Stimulated activated CD4-positive, alpha-beta T cell treated with anti-CD3 and anti-CD28 coated beads, Interleukin-15, amount 100 ng/mL, for 24 hours (primary cell): Measurements from ENCODE around the gene MRPL23.
A peak's percentile ranks its signal among the peaks of the same experiment; 100 is the strongest.

Source experiments
- DNase-seq: peaks from one replicate; pipeline ENCODE4 v3.0.0-alpha.2; 2020

MRPL23 gene

DNA sequence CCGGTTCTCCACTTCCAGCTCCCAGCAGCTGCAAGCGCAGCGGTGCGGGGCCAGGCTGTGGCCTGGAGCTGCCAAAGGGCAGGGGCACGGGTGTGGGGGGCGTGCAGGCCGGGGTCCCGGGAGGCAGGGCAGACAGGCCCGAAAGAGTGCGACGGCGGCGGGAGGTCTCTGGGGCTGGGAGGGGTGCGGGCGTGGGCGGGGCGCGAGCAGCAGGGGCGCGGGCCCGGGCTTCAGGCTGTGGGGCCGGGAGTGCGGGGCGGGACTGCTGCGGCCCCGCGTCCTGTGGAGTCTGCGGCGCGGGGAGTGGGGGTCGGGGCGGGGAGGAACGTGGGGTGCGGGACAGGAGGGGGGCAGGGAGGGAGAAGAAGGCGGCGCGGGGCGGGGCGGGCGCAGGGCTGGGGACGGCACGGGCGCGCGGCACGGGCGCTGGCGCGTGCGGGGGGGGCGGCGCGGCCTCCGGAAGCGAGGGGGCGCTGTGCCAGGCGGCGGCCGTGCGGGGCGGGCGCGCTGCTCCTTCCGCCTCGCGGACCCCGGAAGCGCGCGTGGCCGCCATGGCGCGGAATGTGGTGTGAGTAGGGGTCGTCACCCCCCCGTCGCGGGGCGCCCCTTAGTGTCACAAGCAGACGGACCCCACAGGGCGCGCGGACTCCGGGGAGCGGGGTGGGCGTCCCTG lies at the start of gene MRPL23:
MRPL23 (plus strand) TSS at position 521 of the 673 bp plus-strand sequence; CDS start at position 552, 31 bp downstream.
- DNase-seq: peak; percentile 47

DNA sequence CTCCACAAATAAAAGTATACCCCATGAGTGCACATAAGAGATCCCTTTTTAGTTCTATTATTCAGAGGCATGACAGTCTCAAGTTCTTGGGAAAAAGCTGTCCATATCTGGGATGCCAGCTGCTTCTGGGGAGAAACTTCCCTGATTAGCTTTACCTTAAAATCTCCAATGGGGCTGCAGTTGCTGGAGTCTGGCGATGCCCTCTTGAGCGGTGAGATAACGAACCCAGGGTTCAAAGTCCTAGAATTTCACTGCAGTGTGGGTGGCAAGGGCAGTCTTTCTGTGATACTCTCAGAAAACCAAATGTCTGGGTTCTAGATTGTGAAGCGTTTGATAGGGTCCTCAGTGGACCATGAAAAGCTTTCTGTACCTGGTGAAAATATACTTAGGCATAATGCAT lies 48.0 kb upstream of the MRPL23 start:
- DNase-seq: no peak

DNA sequence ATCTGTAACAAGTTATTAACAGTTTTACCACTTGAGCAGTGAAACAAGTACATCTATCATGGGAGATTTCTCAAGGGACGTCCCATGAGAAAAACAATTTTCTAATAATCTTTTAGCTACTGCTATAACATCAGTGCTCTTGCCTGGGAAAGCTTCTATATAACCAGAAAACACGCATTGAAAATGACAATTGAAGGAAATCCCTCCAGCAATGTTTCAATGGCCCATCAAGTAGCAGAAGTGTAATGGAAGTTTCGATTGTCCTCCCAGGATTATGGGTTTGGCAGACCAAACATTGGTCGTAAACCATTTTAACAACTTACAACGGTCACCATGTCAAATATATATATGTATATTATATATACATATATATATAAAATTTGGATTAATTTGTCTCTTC lies 47.4 kb upstream of the MRPL23 start:
- no peak for DNase-seq

DNA sequence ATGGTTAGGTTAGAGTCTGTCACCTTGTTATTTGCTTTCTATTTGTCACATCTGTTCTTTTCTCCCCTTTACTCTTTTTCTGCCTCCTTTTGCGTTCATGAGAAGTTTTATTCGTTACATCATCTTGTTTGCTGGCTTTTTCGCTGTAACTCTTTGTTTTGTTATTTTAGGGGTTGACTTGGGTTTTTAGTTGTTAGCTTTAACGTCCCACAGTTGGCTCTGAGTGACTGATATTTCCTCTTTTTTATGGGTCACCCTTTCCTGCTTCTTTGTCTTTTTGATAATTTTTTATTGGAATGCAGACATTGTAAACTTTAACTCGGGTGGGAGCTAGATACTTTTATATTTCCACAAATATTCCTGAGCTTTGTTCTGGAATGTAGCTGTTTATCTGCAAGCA lies 41.0 kb upstream of the MRPL23 start:
- DNase-seq: no peak

DNA sequence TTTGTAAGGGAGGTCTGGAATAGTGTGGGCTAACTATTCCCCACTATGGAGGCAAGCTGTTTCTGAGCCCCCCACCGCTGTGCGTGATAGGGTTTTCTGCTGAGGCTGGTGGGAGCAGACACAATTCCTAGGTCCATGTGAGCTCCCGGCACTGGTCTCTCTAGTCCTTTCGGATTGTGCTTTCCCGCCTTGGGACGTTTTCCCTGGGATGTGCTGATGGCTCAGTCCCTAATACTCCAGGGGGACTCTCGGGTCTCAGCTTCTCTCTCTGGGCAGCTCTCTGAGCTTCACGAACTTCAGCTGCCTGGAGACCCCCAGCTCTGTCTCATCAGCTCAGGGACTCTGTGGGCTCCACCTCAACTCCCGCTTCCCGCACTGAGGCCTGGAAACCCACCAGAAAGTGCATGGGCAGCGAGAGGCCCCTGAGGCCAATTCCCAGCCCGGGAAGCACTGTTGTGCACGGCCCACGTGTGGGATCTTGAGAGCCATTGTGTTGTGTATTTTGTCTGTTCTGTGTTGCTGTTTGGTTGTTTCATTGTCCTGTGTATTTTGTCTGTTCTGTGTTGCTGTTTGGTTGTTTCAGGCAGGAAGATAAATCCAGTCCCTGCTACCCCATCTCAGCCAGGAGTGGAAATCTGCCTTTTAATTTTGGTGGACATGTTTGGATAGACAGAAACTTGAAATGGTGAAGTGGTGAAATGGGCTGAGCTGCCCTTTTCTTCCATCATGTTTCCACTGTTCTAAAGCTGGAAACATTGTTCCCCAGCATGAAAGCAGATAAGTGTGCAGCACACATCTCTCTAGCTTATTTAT lies 40.3 kb upstream of the MRPL23 start:
- no peak for DNase-seq

DNA sequence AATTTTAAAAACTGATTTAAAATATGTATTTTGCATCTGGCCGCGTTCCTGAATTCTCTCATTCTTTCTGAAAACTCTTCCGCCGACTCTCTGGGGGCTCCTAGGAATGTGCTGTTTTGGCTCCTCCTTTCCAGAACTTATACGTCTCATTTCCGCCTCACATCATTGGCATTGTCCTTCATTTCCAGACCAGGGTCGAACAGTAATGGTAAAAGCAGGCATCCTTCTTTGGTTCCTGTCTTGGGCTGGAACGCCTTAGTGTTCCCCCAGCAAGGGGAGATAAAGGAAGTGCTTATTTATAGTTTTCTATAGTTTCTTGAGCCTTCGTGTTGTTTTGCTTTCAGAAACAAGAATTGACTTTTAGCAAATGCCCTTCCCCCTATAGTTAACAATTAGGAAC lies 38.5 kb upstream of the MRPL23 start:
- no peak for DNase-seq

DNA sequence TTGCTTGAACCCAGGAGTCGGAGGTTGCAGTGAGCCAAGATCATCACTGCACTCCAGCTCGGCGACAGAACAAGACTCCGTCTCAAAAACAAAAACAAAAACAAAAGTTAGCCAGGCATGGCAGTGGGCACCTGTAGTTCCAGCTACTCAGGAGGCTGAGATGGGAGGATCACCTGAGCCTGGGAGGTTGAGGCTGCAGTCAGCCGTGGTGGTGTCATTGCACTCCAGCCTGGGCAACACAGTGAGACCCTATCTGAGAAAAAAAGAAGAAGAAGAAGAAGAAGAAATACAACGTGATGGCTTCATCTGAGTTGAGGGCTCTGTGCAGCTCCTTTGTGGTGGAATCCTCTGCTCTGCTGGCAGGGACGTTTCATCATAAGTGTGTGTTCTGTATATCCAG lies 37.6 kb upstream of the MRPL23 start:
- no peak for DNase-seq

DNA sequence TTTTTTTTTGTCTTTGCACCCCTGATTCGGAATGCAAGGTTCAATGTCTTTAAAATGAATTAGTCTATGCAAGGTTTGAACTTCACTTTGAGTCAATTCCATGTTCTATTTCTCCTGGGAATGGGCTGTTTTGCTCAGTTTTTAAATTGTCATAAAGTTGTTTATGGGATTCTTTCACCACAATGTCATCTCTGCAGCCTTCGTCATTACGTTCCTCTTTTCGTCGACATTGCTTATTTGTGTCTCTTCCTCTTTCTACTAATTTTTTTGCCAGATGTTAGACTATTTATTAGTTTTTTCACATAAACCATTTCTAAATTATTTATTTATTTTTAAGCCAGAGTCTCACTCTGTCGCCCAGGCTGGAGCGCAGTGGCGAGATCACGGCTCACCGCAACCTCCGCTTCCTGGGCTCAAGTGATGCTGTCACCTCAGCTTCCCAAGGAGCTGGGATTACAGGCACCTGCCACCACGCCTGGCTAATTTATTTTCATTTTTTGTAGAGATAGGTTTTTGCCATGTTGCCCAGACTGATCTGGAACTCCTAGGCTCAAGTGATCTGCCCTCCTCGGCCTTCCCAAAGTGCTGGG lies 34.7 kb upstream of the MRPL23 start:
- no peak for DNase-seq

DNA sequence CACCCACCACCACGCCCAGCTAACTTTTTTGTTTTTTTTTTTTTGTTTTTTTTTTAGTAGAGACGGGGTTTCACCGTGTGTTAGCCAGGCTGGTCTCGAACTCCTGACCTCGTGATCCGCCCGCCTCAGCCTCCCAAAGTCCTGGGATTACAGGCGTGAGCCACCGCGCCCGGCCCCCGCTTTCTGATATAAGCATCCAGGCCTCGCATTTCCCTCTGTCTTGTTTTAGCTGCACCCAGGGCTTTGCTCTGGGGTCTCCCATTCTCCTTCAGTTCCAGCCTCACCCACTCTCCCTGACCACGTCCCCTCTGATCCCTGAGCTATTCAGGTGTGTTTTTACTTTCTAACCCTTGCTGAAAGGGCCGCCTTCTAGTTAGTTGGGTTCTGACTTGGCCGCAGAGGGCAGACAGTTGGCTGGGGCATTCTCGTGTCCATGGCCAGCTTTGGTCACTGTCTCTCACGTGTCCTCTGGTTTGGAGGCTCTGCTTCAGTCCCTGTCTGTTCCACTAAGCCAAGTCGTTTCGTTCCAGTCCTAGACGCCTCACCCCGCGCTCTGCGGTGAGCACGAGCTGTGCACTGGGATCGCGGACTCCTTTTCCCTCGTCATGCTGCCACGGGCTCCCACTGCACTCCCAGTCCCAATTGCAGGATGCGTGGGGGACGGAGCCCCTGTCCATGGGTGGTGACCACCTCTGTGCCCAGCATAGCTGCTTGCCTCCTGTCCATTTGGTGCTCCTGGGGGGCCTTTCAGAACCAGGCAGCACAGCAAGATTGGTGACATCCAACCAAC lies 33.7 kb upstream of the MRPL23 start:
- no peak for DNase-seq

DNA sequence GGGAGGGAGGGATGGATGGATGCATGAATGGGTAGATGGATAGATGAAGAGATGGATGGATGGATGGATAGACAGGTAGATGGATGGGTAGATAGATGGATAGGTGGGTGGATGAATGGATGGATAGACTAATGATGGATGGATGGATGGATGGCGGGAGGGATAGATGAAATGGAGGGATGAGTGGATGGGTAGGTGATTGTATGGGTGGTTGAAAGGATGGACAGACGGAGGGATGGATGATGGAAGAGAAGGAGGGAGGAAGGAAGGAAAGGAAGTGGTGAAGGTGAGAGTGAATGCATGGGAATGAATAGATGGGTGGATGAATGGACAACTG lies 31.4 kb upstream of the MRPL23 start:
- DNase-seq: no peak

DNA sequence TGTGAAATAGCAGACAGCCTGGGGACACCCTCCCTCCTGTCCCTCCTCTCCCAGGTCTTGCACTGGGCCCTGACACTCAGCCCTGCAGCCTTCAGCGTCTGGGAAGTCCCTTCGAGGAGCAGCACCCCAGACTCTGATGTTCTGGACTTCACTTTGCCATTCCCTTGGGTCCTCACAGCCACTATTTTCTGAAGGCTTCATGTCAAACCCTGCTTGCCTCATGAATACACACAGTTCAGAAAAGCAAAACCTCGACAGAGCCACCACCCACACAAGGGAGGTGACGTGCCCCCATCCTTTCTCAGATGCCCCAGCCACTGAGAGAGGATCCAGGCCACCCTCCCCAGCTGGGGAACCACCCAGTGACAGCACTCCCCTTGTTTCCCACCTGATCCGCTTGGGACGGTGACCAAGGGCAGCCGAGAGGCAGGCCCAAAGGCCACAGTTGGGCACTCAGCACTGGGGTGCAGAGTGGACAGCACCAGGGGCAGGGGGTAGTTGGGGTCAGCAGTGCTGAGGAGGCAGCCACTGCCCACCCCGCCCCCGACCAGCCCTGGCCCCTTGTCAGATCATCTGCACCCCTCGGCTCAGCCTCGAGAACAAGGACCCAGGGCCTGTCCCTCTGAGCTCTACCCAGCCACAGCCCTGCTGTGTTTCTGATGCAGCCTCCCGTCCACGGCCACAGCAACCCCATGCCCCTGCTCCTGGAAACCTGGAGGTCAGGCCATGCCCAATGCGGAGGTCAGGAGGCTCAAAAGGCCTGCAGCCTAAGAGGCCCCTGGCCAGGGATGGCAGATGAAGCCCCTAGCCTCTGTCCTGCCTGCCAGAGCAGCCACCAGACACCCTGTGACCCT lies 30.8 kb upstream of the MRPL23 start:
- DNase-seq: peak; percentile 22

DNA sequence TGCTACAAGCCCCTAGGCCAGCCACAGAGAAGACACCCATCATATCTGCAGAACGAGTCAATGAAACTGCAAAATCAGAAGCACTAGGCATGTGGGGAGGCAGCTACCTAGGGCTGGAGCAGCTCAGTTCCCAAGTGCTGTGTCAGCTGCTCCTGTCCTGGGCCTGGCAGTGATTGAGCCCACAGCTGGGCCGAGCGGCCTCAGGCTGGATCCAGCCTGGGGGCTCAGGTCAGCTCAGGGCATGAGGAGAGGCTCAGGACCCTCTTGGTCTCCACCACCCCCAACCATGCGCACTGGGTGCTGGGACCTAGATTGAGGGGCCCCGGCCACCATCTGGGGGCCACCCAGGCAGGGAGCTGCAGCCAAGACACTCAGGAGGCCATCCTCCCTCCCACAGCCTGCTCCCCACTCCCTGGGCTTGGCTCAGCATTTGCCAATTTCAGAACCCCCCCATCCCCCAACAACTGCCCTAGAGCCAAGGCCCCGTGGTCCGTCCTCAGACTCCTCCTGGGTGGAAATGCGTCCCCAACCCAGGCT lies 30.1 kb upstream of the MRPL23 start:
- DNase-seq: no peak

DNA sequence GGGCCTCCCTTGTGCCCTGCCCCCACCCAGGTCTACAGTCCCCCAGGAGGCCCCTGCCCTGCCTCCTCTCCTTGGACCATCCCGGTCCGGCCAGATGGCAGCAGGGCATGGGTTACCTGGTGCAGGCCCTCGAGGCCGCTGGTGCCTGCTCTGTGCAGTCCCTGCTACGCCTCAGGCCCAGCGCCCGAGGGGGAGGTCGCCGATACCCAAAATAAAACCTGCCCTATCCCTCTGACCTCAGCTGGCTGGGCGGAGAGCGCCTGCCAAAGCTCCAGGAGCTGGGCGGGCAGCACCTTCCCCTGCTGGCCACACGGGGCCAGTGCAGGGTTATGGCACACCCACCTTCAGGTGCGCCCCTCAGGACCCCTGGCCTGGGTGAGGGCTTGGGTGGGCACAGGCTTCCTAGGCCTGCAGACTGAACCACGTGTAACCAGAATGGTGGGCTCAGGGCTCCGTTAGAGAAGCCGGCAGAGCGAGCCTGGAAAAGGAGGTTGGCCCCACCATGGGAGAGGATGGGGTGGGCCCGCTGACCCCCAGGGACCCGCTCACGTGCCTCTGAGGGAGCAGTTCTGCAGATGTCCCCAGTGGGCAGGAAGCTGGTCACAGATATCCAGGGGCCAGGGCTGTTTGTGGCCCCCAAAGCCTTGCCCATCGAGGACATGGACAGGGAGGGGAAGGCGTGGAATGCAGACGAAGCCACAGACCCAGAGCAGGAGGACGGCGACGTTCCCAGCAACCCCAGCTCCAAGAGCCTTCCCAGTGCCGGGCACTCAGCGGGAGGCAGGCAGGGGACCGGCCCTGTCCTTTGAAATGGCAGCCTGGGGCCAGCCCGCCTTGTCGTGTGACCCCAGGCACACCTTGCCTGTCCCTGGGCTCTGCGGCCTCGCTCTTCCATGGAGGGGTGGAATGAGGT lies 29.4 kb upstream of the MRPL23 start:
- no peak for DNase-seq

DNA sequence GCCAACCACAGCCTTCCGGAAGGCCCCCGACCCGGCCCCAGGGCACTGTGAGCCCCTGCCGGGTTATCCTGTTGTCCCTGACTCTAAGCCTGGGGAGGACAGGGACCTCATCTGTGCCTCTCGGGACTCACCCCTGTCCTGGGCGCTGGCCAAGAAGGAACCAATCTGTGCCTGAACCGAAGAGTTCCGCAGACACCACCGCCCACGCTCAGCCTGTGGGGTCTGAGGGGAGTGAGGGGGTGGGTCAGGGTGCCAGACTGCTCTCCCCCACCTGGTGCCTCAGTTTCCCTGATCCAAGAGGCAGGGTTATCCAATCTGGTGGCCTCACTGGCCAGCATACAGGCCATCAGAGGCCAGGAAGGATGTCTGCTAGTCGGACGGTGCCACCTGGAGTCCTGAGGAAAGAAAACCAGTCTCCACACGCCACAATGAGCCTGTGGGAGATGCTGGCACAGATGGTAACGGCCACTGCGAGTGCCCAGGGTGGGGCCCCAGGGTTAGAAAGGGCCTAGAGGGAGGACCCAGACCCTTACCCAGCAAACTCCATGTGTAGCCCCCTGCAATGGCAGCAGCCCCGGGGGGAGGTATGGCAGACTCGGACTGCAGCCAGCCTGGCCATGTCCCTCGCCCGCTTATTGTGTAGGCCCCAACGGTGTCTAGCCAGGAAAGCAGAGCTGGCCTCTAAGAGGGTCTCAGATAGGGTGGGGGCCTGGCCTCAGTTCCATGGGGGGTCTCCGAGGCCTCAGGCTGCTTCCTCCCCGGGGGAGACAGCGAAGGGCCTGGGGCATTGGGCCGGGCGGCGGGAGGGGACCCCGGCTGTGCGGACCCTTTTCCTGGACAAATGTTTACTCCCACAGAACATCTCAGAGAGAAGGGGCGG lies 28.5 kb upstream of the MRPL23 start:
- no peak for DNase-seq

DNA sequence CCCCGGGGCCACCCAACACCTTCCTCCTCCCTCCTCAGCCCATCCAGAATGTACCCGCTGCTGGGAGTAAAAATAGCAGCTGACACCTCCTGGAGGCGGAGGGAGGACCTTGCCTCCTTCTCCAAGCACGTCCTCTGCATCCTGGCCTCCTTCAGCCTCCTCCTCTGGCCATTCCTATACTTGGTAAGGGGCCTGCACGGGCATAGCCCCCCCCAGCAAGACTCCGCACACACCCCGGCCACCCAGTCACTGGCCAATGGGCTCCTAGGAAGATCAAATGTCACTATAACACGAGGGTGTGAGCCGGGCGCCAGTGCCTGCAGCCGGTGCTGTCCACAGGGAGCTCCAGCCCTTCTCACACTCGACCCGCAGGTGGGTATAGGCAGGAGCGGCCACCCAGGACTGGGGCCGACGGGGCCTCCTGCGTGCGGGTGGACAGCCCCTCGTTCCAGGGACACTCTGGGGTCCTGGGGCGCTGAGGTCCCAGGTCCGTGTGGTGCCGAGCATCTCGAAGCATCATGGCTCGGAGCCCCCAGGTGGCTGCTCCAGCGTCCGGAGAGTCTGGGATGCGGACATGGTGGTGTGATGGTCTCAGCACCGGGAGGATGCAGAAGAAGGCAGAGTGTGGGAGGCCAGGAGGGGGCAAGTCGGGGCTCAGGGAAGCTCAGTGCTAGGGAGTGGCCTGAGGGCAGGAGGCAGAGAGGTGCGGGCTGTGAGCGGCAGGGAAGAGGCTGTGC lies 27.6 kb upstream of the MRPL23 start, which contains the start of gene TNNT3:
TNNT3 (plus strand) TSS at position 313 of the 737 bp plus-strand sequence. CDS start 3,172 bp downstream, outside the sequence.
- no peak for DNase-seq

DNA sequence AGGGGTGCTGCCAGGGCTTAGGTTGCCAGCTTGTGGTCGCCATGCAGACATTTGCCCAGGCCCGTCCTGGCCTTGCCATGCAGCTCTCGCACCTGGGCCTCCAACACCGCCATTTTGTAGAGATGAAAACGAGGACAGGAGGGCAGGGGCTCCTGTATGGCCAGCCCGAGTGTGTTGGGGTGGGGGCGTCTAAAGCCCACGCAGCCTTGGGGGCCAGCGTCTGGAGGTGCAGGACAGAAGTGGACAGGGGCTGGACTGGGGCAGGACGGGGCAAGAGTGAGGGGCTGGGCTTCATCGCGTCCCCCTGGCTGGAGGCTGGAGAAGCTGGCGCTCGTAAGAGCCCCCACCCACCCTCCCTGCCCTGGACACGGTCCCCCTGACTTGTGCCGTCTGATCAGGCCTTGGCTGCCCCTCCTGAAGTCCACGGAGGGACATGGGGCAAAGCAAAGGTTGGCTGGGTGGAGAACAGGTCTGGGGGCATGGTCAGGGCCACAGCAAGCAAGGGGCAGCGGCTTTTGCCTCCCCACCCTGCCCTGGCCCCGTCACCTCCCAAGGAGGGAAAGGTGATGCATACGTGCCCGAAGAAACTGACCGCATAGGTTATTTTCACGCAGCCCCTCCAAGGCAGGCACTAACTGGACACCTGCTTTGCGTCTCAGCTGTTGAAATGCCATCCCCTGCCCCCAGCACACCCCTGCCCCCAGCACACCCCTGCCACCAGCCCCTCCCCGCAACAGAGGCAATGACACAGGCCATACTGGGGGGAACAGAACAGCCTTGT lies 26.8 kb upstream of the MRPL23 start:
- DNase-seq: no peak

DNA sequence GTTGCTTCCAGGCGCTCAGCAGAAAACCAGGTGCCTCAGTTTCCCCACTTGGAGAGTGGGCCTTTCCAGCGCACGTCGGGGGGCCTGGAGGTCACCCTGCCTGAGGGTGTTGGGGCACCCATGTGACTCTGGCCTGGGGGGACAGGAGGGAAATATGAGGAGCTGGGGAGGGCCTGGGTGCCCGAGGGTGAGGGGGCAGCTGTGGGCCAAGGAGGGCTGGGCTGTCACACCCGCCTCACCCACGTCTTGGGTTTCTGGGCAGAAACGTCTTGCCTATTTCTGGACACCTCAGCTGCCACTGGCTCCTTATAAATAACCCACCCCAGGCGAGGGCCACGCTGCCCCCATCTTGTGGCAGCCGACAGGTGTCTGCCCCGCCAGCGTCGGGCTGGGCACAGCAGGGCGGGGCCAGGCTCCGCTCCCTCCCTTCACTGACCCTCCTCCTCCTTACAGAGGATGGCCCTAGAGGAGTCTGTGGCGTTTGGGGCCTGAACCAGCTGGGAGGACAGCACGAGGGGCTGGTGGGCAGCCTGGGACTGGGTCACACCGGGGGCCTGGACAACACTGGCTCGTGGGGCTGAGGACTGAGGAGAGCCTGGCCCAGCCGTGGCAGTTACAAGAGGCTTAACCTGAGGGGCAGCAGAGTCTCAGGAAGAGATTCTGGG lies 26.1 kb upstream of the MRPL23 start:
- no peak for DNase-seq
